Renal cortex interstitium (tissue), 15 donors: Measurements from ENCODE around the gene PIP5K1A. TPM values are rescaled to one million over a fixed set of nuclear protein-coding genes. Genes with fewer than 3 reads are reported as not detected.

Experiments
- DNase-seq, 11 donors: peaks; one replicate each; pipeline ENCODE4 v3.0.0-alpha.2; 2013; ENCODE audit warnings: low read depth in 9 of 11, low spot score in 4 of 11; ENCODE audit errors: extremely low read depth in 1 of 11
- long read RNA-seq, 16 experiments: transcript quantifications; one replicate each; lab custom pipeline, GENCODE V29; 2026
- polyA plus RNA-seq, 3 donors: library from polyadenylated mRNA; unstranded; fragments of 120-200 nt; gene quantifications; one replicate each; pipeline ENCODE4 v1.2.1, GENCODE V29; 2013; ENCODE audit not compliant: insufficient read length in 3 of 3

The PIP5K1A gene, protein sequence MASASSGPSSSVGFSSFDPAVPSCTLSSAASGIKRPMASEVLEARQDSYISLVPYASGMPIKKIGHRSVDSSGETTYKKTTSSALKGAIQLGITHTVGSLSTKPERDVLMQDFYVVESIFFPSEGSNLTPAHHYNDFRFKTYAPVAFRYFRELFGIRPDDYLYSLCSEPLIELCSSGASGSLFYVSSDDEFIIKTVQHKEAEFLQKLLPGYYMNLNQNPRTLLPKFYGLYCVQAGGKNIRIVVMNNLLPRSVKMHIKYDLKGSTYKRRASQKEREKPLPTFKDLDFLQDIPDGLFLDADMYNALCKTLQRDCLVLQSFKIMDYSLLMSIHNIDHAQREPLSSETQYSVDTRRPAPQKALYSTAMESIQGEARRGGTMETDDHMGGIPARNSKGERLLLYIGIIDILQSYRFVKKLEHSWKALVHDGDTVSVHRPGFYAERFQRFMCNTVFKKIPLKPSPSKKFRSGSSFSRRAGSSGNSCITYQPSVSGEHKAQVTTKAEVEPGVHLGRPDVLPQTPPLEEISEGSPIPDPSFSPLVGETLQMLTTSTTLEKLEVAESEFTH
- 10 to 100 TPM; 61.9 to 79.7 (median 73.5) TPM for polyA plus RNA-seq
- long read RNA-seq, donor 1, transcript PIP5K1A-204 (15 exons, 3,737 nt), result minor isoform, 5 of 48 reads
- long read RNA-seq, donor 1, transcript PIP5K1A-201 (15 exons, 3,767 nt), result major isoform, 6 of 48 reads
- long read RNA-seq, donor 1, partial matches to known transcripts, result 35 of 48 reads
- long read RNA-seq, donor 1, other reads (novel, unspliced or antisense), result 0 of 48 reads
- long read RNA-seq, donor 2, partial matches to known transcripts, result 0 of 4 reads
- long read RNA-seq, donor 2, other reads (novel, unspliced or antisense), result 0 of 4 reads
- long read RNA-seq, donor 3, transcript PIP5K1A-201 (15 exons, 3,767 nt), result major isoform, 5 of 20 reads
- long read RNA-seq, donor 3, transcript PIP5K1A-204 (15 exons, 3,737 nt), result major isoform, 5 of 20 reads
- long read RNA-seq, donor 3, partial matches to known transcripts, result 6 of 20 reads
- long read RNA-seq, donor 3, other reads (novel, unspliced or antisense), result 0 of 20 reads
- long read RNA-seq, donor 4, transcript PIP5K1A-201 (15 exons, 3,767 nt), result major isoform, 6 of 8 reads
- long read RNA-seq, donor 4, partial matches to known transcripts, result 0 of 8 reads
- long read RNA-seq, donor 4, other reads (novel, unspliced or antisense), result 0 of 8 reads
- long read RNA-seq, donor 5, result 0 reads
- long read RNA-seq, donor 6, transcript PIP5K1A-201 (15 exons, 3,767 nt), result major isoform, 12 of 16 reads
- long read RNA-seq, donor 6, partial matches to known transcripts, result 0 of 16 reads
- long read RNA-seq, donor 6, other reads (novel, unspliced or antisense), result 0 of 16 reads
- long read RNA-seq, donor 7, transcript PIP5K1A-201 (15 exons, 3,767 nt), result major isoform, 7 of 10 reads
- long read RNA-seq, donor 7, partial matches to known transcripts, result 0 of 10 reads
- long read RNA-seq, donor 7, other reads (novel, unspliced or antisense), result 0 of 10 reads
- long read RNA-seq, donor 8, transcript PIP5K1A-201 (15 exons, 3,767 nt), result major isoform, 10 of 18 reads
- long read RNA-seq, donor 8, transcript PIP5K1A-204 (15 exons, 3,737 nt), result minor isoform, 6 of 18 reads
- long read RNA-seq, donor 8, partial matches to known transcripts, result 0 of 18 reads
- long read RNA-seq, donor 8, other reads (novel, unspliced or antisense), result 0 of 18 reads
- long read RNA-seq, donor 9, transcript PIP5K1A-201 (15 exons, 3,767 nt), result major isoform, 5 of 10 reads
- long read RNA-seq, donor 9, partial matches to known transcripts, result 0 of 10 reads
- long read RNA-seq, donor 9, other reads (novel, unspliced or antisense), result 0 of 10 reads
- long read RNA-seq, donor 10, partial matches to known transcripts, result 54 of 64 reads
- long read RNA-seq, donor 10, other reads (novel, unspliced or antisense), result 0 of 64 reads
- long read RNA-seq, donor 11, transcript PIP5K1A-201 (15 exons, 3,767 nt), result major isoform, 7 of 11 reads
- long read RNA-seq, donor 11, partial matches to known transcripts, result 0 of 11 reads
- long read RNA-seq, donor 11, other reads (novel, unspliced or antisense), result 0 of 11 reads
- long read RNA-seq, donor 12, partial matches to known transcripts, result 0 of 2 reads
- long read RNA-seq, donor 12, other reads (novel, unspliced or antisense), result 0 of 2 reads
- long read RNA-seq, donor 13, transcript PIP5K1A-204 (15 exons, 3,737 nt), result minor isoform, 6 of 105 reads
- long read RNA-seq, donor 13, transcript PIP5K1A-201 (15 exons, 3,767 nt), result major isoform, 22 of 105 reads
- long read RNA-seq, donor 13, partial matches to known transcripts, result 75 of 105 reads
- long read RNA-seq, donor 13, other reads (novel, unspliced or antisense), result 0 of 105 reads
- long read RNA-seq, donor 14, transcript PIP5K1A-204 (15 exons, 3,737 nt), result major isoform, 5 of 9 reads
- long read RNA-seq, donor 14, partial matches to known transcripts, result 0 of 9 reads
- long read RNA-seq, donor 14, other reads (novel, unspliced or antisense), result 0 of 9 reads
- long read RNA-seq, donor 15, partial matches to known transcripts, result 0 of 7 reads
- long read RNA-seq, donor 15, other reads (novel, unspliced or antisense), result 0 of 7 reads
- long read RNA-seq, donor 16, transcript PIP5K1A-201 (15 exons, 3,767 nt), result major isoform, 23 of 71 reads
- long read RNA-seq, donor 16, transcript PIP5K1A-204 (15 exons, 3,737 nt), result minor isoform, 13 of 71 reads
- long read RNA-seq, donor 16, partial matches to known transcripts, result 33 of 71 reads
- long read RNA-seq, donor 16, other reads (novel, unspliced or antisense), result 0 of 71 reads

DNA sequence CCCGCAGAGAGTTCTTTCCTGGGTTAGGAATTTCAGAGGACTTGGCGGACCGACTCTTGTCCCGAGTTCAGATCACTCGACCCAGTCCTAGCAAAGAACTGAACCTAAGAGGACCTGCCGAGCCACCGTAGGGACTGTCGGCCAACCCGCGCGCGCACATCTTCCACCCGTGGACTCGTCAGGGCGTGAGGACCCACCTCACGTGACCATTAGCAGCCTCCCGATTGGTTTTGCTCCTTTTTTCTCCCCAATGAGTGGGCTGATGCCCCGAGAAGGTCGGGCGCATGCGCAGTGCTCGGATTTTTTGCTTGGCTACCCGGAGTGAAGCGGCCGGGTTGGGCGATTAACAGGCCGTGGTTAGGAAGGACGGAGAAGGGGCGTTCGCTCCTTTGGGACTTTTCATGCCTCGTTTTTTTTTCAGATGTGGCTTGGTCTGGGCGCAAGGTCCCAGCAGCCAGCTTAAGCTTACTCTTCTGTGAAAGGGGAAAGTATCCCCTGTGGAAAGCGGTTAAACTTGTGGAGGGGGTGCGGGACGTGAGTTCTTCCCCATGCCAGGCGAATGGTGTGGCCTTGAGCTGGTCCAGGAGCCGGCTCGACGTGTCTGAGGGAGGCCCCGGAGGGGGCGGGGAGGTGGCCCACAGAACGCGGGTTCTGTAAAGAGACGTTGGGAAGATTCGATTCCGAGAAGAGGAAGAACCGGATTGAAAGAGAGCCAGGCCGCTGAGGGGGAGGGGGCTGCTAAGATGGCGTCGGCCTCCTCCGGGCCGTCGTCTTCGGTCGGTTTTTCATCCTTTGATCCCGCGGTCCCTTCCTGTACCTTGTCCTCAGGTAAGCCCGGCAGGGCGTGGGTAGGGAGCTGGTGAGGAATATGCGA, at the start of gene PIP5K1A:
PIP5K1A (plus strand) TSS at position 299 of the 874 bp plus-strand sequence; CDS start at position 744, 445 bp downstream.
- peak; percentile 95 to 99 (median 98) for DNase-seq

DNA sequence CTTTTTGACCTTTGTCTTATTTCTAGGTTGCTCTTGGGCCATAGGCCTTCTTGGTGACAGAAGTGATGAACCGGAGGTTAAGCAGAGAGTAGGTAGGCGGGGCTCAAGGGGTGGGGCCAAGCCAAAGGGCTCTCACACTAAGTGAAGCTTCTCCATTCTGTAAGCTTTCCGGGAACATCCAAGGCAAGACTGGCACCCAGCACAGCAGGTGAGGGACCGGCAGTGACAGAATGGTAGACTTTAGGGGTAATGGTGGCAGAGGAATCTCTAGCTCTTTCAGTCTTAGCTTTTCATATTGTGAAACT, 41.9 kb upstream of the PIP5K1A start, which contains the start of gene TNFAIP8L2:
TNFAIP8L2 (plus strand) TSS at position 135 of the 305 bp plus-strand sequence. CDS start 2,049 bp downstream, outside the sequence.
- no peak for DNase-seq

DNA sequence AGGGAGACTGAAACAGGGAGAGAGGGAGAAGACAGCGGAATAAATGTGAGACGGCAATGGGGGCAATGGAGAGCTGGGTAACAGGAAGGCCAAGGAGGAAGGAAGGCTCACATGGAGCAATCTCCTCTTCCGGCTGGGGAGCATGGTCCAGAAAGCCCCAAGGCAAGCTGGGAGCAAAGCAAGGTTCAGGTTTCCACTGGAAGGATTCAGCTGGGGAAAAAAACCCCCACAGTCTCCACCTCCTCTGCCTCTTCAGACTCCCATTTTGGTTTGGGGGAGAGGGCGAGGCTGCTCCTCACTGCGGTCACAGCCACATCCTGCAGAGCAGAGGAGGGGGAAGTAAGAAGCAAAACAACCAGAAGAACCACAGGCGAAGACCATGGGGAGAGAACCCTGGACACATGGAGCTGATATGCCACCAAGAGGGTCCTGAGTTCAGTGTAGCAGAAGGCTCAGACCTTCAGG, 41.3 kb upstream of the PIP5K1A start:
- DNase-seq, result no peak

DNA sequence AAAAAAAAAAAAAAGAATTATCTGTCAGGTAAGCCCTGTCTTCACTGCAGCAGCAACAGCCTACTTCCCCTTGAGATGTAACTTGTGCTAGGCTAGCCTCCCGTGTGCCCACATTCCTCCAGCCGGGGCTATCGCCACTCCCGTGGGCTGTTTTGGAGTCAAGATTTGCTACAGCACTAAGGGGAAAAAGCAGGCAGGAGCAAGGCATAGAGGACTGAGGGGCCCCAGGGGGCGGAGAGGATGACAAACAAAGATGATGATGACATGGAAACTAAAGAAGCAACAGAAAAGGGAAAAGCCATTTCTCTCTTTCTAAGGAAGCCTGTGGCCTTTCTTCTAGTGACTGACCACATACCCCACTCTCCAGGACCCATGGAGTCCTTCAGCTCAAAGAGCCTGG, 40.0 kb upstream of the PIP5K1A start:
- no peak for DNase-seq

DNA sequence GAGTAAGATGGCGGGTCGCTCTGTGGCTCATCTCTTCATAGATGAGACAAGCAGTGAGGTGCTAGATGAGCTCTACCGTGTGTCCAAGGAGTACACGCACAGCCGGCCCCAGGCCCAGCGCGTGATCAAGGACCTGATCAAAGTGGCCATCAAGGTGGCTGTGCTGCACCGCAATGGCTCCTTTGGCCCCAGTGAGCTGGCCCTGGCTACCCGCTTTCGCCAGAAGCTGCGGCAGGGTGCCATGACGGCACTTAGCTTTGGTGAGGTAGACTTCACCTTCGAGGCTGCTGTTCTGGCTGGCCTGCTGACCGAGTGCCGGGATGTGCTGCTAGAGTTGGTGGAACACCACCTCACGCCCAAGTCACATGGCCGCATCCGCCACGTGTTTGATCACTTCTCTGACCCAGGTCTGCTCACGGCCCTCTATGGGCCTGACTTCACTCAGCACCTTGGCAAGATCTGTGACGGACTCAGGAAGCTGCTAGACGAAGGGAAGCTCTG, 39.6 kb upstream of the PIP5K1A start:
- no peak for DNase-seq

DNA sequence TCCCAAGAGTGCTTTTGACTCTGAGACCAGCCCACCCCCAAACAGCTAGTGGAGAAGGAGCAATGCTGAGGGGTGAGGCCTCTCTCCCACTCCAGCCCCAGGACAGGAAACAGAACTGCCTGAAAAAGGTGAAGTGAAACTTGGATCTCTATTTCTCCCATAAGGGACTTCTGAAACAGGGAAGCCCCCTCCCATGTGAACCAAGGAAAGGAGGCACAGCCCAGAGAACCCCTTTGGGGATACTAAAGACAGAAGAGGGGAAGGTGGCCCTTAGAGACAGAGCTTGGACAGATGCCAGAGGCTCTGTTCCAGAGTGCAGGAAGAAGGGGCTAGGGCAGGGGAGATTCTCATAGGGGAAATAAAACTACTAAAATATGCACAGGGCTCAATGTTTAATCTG, 39.0 kb upstream of the PIP5K1A start:
- no peak for DNase-seq

DNA sequence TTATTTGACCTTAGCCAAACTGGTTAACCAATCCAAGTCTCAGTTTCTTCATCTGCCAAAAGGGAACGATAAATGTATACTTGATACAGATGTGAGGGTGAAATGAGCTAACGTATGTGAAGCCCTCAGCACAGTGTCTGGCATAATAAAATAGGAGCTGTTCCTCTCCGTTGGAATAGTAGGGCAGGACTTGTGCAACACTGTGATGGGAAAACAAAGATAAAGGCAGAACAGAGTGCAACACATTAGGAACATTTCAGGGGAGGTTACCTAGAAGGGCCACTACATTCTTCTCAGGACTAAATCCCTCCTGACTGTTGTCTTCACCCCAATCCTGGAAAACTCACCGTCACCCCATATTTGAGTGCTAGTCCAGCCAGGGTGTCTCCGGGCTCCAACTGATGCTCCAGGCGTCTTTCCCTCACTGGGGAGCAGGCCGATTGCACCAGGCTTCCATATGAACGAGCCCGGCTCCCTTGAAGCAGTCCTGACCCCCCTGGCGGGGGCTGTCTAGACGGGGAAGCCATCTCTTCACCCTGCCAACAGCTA, 33.5 kb upstream of the PIP5K1A start:
- no peak for DNase-seq

DNA sequence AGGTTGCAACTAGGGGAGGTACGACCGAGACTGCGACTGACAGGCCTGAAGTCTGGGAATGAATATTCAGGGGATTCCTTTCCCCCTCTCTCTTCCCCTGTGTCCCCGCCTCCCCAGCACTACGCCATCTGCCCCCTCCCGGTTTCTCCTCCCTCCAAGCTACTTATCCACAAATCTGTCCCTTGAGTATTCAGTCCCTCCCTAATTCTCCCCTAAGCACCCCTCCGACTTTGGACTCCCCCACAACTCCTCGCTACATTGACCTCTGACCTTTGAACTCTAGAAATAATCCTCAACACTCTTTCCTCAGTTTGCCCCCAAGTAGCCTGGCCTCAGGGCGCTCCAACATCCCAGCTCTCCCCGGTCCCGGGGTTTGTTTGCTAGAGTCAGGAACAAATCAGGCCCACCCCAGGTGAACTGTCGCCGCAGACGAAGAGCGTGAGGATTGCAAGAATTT, 33.0 kb upstream of the PIP5K1A start:
- peak in 6 of 11 donors; percentile 45 to 67 (median 58) for DNase-seq

DNA sequence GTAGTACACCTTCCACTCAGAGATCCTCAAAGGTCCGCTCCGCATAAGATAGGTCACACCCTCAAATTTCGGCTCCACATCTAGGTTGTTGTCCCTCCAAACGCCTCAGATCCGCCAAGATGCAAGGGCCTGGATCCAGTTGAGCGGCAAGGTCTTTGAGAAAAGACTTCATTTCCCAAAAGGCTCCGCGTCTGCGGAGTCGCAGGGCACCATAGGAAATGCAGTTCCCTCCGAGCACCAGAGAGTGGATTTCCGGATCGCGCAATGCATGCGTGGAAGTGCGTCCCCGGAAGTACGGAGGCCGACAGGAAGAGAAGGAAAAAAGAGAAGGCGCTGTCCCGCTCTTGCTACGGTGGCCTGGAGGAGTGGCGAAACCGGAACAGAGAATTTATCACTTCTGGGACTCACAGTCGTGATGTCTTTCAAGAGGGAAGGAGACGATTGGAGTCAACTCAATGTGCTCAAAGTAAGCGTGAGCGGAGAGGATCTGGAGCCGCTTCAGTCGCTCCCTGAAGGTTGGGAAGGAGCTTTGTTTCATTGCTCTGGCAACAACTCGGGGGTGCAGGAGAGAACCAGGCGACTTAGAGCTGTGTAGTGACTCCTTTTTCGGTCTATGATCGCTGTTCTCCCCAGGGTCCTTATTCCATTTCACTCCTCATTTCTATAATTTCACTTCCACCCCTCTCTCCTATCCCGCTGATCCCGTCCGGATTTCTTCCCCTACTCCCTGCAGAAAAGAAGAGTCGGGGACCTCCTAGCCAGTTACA, 32.4 kb upstream of the PIP5K1A start, which contains the start of the genes LYSMD1 and SCNM1:
LYSMD1 (minus strand) TSS at position 165 of the 767 bp plus-strand sequence. CDS start 644 bp downstream, outside the sequence.
SCNM1 (plus strand) TSS at position 407 of the 767 bp plus-strand sequence; CDS start at position 416, 9 bp downstream.
- peak; percentile 95 to 99 (median 97) for DNase-seq

DNA sequence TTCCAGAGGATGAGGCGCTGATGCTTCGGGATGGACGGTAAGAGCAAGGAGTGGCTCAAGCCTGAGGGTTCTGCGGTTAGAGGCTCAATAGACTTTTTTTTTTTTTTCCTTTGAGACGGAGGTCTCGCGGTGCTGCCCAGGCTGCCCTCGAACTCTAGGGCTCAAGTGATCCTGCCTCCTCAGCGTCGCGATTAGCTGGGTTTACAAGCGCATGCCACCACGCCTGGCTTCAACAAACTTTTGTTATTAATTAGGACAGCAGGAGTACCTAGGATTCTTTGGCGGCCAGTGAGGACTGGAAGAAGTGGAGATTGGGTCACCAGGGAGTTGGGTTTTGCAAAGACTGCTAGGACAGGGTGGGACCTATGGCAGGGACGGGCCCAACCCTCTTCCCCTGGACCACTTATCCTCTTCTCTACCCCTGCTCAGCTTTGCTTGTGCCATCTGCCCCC, 31.8 kb upstream of the PIP5K1A start:
- DNase-seq, result peak in 1 of 11 donors; percentile 18

DNA sequence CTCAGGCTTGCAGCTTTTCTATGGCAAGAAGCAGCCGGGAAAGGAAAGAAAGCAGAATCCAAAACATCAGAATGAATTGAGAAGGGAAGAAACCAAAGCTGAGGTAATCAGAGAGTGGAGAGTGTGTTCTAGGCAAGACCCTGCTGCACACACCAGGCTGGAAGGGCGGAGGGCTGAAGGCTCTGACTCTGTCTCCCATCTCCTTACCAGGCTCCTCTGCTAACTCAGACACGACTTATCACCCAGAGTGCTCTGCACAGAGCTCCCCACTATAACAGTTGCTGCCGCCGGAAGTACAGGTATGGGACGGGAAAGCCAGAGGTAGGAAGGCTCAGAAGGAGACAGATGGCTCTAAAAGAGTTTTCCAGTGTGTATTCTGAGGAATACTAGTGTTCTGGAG, 31.2 kb upstream of the PIP5K1A start:
- no peak for DNase-seq

DNA sequence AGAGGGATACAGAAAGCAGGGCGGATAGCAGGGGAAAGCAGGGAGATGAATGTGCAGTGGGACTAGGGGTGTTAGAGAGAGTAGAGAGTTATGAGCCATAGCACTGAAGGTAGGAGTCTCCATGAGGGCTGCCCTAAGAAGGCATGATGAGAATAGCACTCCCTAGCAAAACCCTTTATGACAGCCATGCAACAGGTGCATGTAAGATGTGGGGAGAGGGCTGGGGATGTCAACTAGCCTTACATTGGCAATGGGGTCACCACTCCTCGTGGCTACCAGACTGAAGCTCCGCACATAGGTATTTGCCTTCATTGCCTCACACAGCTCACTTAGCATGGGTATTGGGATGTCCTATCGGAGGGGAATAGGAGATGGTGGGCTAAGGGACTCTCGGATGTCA, 27.2 kb upstream of the PIP5K1A start:
- DNase-seq, result no peak

DNA sequence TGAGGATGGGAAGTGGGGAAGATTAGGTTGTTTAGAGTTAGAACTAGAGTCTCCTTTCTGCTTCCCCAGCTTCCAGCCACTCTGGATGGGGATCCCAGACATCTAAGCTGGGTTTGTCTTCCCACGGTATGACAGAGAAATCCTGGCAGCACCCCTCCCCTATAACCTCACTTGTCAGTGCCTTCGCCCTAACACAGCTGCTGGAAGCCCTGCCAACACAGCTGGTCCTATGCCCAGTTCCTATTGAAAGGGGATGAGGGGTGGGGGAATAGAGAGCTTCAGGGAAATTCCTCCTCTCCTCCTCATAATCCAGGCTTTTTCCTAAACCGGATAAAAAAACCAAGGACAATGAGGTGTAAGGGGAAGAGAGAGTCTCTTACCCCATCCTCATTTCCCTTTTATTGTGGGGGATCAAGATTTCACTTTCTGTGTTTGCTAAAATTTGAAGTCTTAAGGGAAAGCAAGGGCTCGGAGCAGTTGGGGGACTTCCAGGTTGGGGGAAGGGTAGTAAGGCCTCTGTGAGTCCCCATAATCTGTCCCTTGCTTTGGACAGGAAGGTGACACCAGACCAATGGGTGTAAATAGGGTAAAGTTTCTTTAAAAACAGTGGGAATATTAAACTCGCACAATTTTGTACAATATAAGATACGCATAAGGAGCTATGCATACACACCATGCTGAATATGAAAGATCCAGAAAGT, 23.2 kb upstream of the PIP5K1A start:
- DNase-seq, result no peak
